WTC11 (cell line): Measurements from ENCODE around the gene PCDH20.

ENCODE experiments used
- CDX4 ChIP-seq: fragments of 250-450 bp; sonication (Bioruptor Pico); IDR thresholded peaks from 2 replicates; pipeline ENCODE4 v1.9.0; 2021; ENCODE audit warnings: moderate library complexity, mild to moderate bottlenecking, inconsistent platforms, borderline replicate concordance
- CTCF ChIP-seq: fragments of 200-600 bp; IDR thresholded peaks from 2 replicates; pipeline ENCODE4 v1.8.0; 2022; ENCODE audit warnings: antibody characterized with exemption
- E2F1 ChIP-seq: sonication (generic); formaldehyde crosslinking; IDR thresholded peaks from 2 replicates; pipeline ENCODE4 v1.8.0; 2022; ENCODE audit warnings: mild to moderate bottlenecking, missing genetic modification reagents
- ESRRA ChIP-seq: sonication (generic); formaldehyde crosslinking; IDR thresholded peaks from 2 replicates; pipeline ENCODE4 v1.8.1; 2022; ENCODE audit warnings: mild to moderate bottlenecking, missing genetic modification reagents, borderline replicate concordance
- JUN ChIP-seq: sonication (generic); formaldehyde crosslinking; IDR thresholded peaks from 2 replicates; pipeline ENCODE4 v1.8.0; 2023; ENCODE audit warnings: mild to moderate bottlenecking, missing genetic modification reagents
- MAX ChIP-seq: sonication (generic); formaldehyde crosslinking; IDR thresholded peaks from 2 replicates; pipeline ENCODE4 v1.8.0; 2022; ENCODE audit warnings: mild to moderate bottlenecking, missing genetic modification reagents
- NR3C1 ChIP-seq: sonication (generic); formaldehyde crosslinking; conservative IDR thresholded peaks from 2 replicates; pipeline ENCODE4 v1.8.1; 2023; ENCODE audit warnings: low read depth, mild to moderate bottlenecking, missing genetic modification reagents
- TP53 ChIP-seq: sonication (generic); formaldehyde crosslinking; IDR thresholded peaks from 2 replicates; pipeline ENCODE4 v1.8.1; 2023; ENCODE audit warnings: mild to moderate bottlenecking, missing genetic modification reagents
- ZNF423 ChIP-seq: fragments of 250-450 bp; sonication (Bioruptor Pico); IDR thresholded peaks from 2 replicates; pipeline ENCODE4 v2.1.2; 2022; ENCODE audit warnings: mild to moderate bottlenecking, moderate library complexity

- TF ChIP-seq JUN (CRISPR knock-in tag) (no peak), CTCF (no peak), TP53 (CRISPR knock-in tag) (no peak), MAX (CRISPR knock-in tag) (no peak), ESRRA (CRISPR knock-in tag) (no peak), E2F1 (CRISPR knock-in tag) (no peak), CDX4 (no peak), ZNF423 (no peak), NR3C1 (CRISPR knock-in tag) (no peak)
Measured at GRCh38 chr13:61410266-61410665, 5.4 kb downstream of the PCDH20 start.
